Activated CD8-positive, alpha-beta memory T cell treated with anti-CD3 and anti-CD28 coated beads, Interleukin-2, amount 10 ng/mL, durations not matched to agents 7 days and 5 days (primary cell): ENCODE results near the gene FOXR1. TPM values are rescaled to one million over a fixed set of nuclear protein-coding genes. Genes with fewer than 3 reads are reported as not detected.

ENCODE experiments used
- ATAC-seq: fragments of 150-1000 bp; cut with Tn5 transposase; one replicate; pipeline ENCODE4 v1.10.0; 2021; ENCODE audit warnings: moderate library complexity
- CTCF ChIA-PET: fragments of 350-600 bp; sonication (Branson Sonifier 250); formaldehyde crosslinking; loops from one replicate; lab custom pipeline; 2021; ENCODE audit warnings: antibody characterized with exemption; lab: Charles Lee
- DNase-seq: peaks from one replicate; pipeline ENCODE4 v3.0.0-alpha.2; 2020
- H3K27ac Mint-ChIP-seq: one replicate; pipeline ENCODE4 v1.8.0; 2021; ENCODE audit warnings: mild to moderate bottlenecking, mixed read lengths
- H3K27me3 Mint-ChIP-seq: one replicate; pipeline ENCODE4 v1.8.0; 2021; ENCODE audit warnings: mixed read lengths
- H3K36me3 Mint-ChIP-seq: one replicate; pipeline ENCODE4 v1.8.0; 2021; ENCODE audit warnings: mild to moderate bottlenecking, mixed read lengths
- H3K4me1 Mint-ChIP-seq: one replicate; pipeline ENCODE4 v1.8.0; 2021; ENCODE audit warnings: mixed read lengths
- H3K4me3 Mint-ChIP-seq: one replicate; pipeline ENCODE4 v1.8.0; 2021; ENCODE audit warnings: mild to moderate bottlenecking, moderate library complexity, mixed read lengths
- H3K9me3 Mint-ChIP-seq: one replicate; pipeline ENCODE4 v1.8.0; 2022; ENCODE audit warnings: low read depth, mixed read lengths
- microRNA-seq: library from miRNA; unstranded; fragments of <30 nt; microRNA quantifications from one replicate; pipeline ENCODE4 v1.2.0, GENCODE V29; 2022
- total RNA-seq, 2 experiments: library from RNA; stranded (reverse); gene quantifications; one replicate each; pipeline ENCODE4 v1.2.3, GENCODE V29; 2021

FOXR1 gene
- total RNA-seq, 2 experiments from 2014 or later, result not detected

GRCh38 chr11:119027561-119028345 lies 56.2 kb downstream of the FOXR1 start:
- H3K4me3 Mint-ChIP-seq, result no peak overlapping the region
- no peaks in the 10 kb centered on the region for H3K9me3 Mint-ChIP-seq
- CTCF ChIA-PET, result interaction anchor here (1.0 kb wide), 1 partner anchor 9 kb away, joined by 4 read pairs; the partner anchor contains the start of genes RPS25 and TRAPPC4
- DNase-seq, result no peak
- H3K27ac Mint-ChIP-seq, result no peak overlapping the region
- H3K27me3 Mint-ChIP-seq, result no peaks in the 10 kb centered on the region
- peaks cover 18% of the 10 kb centered on the region for H3K36me3 Mint-ChIP-seq
- peaks cover 37% of the 10 kb centered on the region for H3K4me1 Mint-ChIP-seq
- no peak for ATAC-seq

GRCh38 chr11:119028346-119029068 lies 56.9 kb downstream of the FOXR1 start:
- CTCF ChIA-PET, result interaction anchor here (1.0 kb wide), 1 partner anchor 10 kb away, joined by 4 read pairs; the partner anchor contains the start of genes RPS25 and TRAPPC4
- Mint-ChIP-seq H3K4me1 (peaks cover 33% of the 10 kb centered on the region), H3K27me3 (no peaks in the 10 kb centered on the region), H3K27ac (peak overlapping the region; percentile 83), H3K9me3 (no peaks in the 10 kb centered on the region), H3K36me3 (peaks cover 14% of the 10 kb centered on the region), H3K4me3 (peak overlapping the region; percentile 71)
- ATAC-seq, result no peak
- no peak for DNase-seq

GRCh38 chr11:119029069-119029339 lies 57.4 kb downstream of the FOXR1 start:
- no peaks in the 10 kb centered on the region for H3K27me3 Mint-ChIP-seq
- peaks cover 28% of the 10 kb centered on the region for H3K4me1 Mint-ChIP-seq
- CTCF ChIA-PET, result interaction anchor here (1.0 to 3.0 kb wide), 2 partner anchors 10 to 11 kb away, joined by 4 to 11 read pairs; partner anchors contain the start of genes RPS25 and TRAPPC4
- no peak for DNase-seq
- H3K27ac Mint-ChIP-seq, result peak overlapping the region; percentile 83
- no peak for ATAC-seq
- no peaks in the 10 kb centered on the region for H3K9me3 Mint-ChIP-seq
- peak overlapping the region; percentile 71 for H3K4me3 Mint-ChIP-seq
- H3K36me3 Mint-ChIP-seq, result peaks cover 12% of the 10 kb centered on the region

GRCh38 chr11:119029340-119030028 lies 57.9 kb downstream of the FOXR1 start:
- Mint-ChIP-seq H3K4me1 (peaks cover 25% of the 10 kb centered on the region), H3K9me3 (no peaks in the 10 kb centered on the region), H3K27ac (peak overlapping the region; percentile 83), H3K36me3 (peaks cover 9% of the 10 kb centered on the region), H3K4me3 (peak overlapping the region; percentile 71), H3K27me3 (no peaks in the 10 kb centered on the region)
- CTCF ChIA-PET, result interaction anchor here (0.9 to 3.0 kb wide), 6 partner anchors 10 to 240 kb away, joined by 3 to 12 read pairs (median 5); partner anchors contain the start of genes CENATAC, TRAPPC4 and VPS11
- ATAC-seq (no peak), DNase-seq (no peak)

- Mint-ChIP-seq H3K9me3 (no peaks in the 10 kb centered on the region), H3K4me3 (peak overlapping the region; percentile 71), H3K27me3 (no peaks in the 10 kb centered on the region), H3K27ac (peak overlapping the region; percentile 83), H3K36me3 (peaks cover 5% of the 10 kb centered on the region), H3K4me1 (peaks cover 21% of the 10 kb centered on the region)
- DNase-seq (no peak), ATAC-seq (no peak)
- CTCF ChIA-PET, result interaction anchor here (0.6 to 3.0 kb wide), 13 partner anchors 7 to 435 kb away, joined by 3 to 12 read pairs (median 3); partner anchors contain the start of genes CENATAC, RPS25, TRAPPC4 and VPS11
Observed at GRCh38 chr11:119030029-119030328, 58.4 kb downstream of the FOXR1 start.

- peak; percentile 99 for DNase-seq
- Mint-ChIP-seq H3K4me1 (peaks cover 21% of the 10 kb centered on the region), H3K4me3 (peak within 1 kb of the TSS; percentile 71), H3K27ac (peak within 1 kb of the TSS; percentile 83), H3K9me3 (no peaks in the 10 kb centered on the region), H3K36me3 (peaks cover 4% of the 10 kb centered on the region), H3K27me3 (no peaks in the 10 kb centered on the region)
- CTCF ChIA-PET, result interaction anchor here (0.6 to 3.1 kb wide), 19 partner anchors 8 to 435 kb away, joined by 3 to 12 read pairs (median 4); partner anchors contain the start of genes CENATAC, RPS25, TRAPPC4 and VPS11
- peak; percentile 97 for ATAC-seq
Observed at GRCh38 chr11:119030329-119031047, 58.9 kb downstream of the FOXR1 start, which contains the start of gene SLC37A4. TSS of gene SLC37A4 (minus strand) at chr11:119030877.

Small RNA genes lying within 50 kb of the gene (microRNA-seq; reads per million reads assigned to microRNA genes)
- not detected for gene MIR3656

Other genes starting within 250 kb of the FOXR1 start
- gene DDX6, start 180.6 kb upstream of the FOXR1 start, total RNA-seq, result 100 to 1,000 TPM; 127 to 153 TPM
- under 1 TPM in 1 of 2 experiments, not detected in 1; 0.30 TPM for gene CXCR5, start 87.9 kb upstream of the FOXR1 start, total RNA-seq
- gene BCL9L, start 45.8 kb upstream of the FOXR1 start, total RNA-seq, result 10 to 100 TPM; 33.9 to 44.0 TPM
- gene UPK2, start 15.5 kb upstream of the FOXR1 start, total RNA-seq, result not detected
- 10 to 100 TPM; 43.4 to 47.1 TPM for gene CENATAC, start 26.4 kb downstream of the FOXR1 start, total RNA-seq
- 1,000 to 10,000 TPM in 1 of 2 experiments, 100 to 1,000 TPM in 1; 945 to 1,070 TPM for gene RPS25, start 46.6 kb downstream of the FOXR1 start, total RNA-seq
- 10 to 100 TPM; 73.9 to 91.5 TPM for gene TRAPPC4, start 47.0 kb downstream of the FOXR1 start, total RNA-seq
- 10 to 100 TPM; 26.0 to 26.5 TPM for gene SLC37A4, start 59.1 kb downstream of the FOXR1 start, total RNA-seq
- 100 to 1,000 TPM; 108 to 163 TPM for gene HYOU1, start 85.4 kb downstream of the FOXR1 start, total RNA-seq
- gene VPS11, start 96.1 kb downstream of the FOXR1 start, total RNA-seq, result 10 to 100 TPM; 30.1 to 31.2 TPM
- 10 to 100 TPM; 26.6 to 36.7 TPM for gene HMBS, start 113.1 kb downstream of the FOXR1 start, total RNA-seq
- 10 to 100 TPM; 65.1 to 77.1 TPM for gene DPAGT1, start 130.1 kb downstream of the FOXR1 start, total RNA-seq
- 10 to 100 TPM; 30.6 to 35.1 TPM for gene C2CD2L, start 135.6 kb downstream of the FOXR1 start, total RNA-seq
- gene HINFP, start 149.8 kb downstream of the FOXR1 start, total RNA-seq, result 10 to 100 TPM; 40.4 to 43.0 TPM
- not detected for gene ABCG4, start 177.3 kb downstream of the FOXR1 start, total RNA-seq
- gene NLRX1, start 197.0 kb downstream of the FOXR1 start, total RNA-seq, result 10 to 100 TPM; 21.2 to 22.2 TPM
- under 1 TPM; 0.19 to 0.35 TPM for gene NHERF4, start 213.7 kb downstream of the FOXR1 start, total RNA-seq
- 10 to 100 TPM; 40.0 to 49.2 TPM for gene CBL, start 234.6 kb downstream of the FOXR1 start, total RNA-seq